ENCODE results near the gene ACSM3. TPM values are rescaled to one million over a fixed set of nuclear protein-coding genes. Genes with fewer than 3 reads are reported as not detected.
"Not testable (repeated sequence)": the region's sequence is repeated elsewhere in the genome, so short reads cannot be mapped to it uniquely, and the experiment has no call there.

The ACSM3 gene
- total RNA-seq, 2 experiments from 2014 or later = 4.6 to 6.2 TPM

DNA sequence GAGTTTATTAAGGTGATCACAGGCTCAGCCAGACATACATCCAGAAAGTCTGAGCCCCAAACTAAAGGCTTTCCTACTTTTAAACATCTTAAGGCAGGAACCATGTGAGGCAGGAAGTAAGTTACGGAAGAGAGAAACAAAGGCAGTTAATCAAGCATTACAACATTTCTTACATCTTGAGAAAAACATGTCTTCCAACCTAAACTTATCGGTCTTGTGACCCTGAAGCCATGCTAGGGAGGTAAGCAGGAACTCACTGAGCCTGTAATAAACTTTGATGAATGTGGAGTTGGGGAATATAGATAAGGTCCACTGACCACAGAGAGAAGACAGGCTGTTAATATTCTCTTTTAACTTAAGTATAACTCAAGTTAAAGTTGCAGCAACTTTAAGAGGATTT is 3.5 kb upstream of the ACSM3 start:
- TF ChIP-seq, protein P1, sequence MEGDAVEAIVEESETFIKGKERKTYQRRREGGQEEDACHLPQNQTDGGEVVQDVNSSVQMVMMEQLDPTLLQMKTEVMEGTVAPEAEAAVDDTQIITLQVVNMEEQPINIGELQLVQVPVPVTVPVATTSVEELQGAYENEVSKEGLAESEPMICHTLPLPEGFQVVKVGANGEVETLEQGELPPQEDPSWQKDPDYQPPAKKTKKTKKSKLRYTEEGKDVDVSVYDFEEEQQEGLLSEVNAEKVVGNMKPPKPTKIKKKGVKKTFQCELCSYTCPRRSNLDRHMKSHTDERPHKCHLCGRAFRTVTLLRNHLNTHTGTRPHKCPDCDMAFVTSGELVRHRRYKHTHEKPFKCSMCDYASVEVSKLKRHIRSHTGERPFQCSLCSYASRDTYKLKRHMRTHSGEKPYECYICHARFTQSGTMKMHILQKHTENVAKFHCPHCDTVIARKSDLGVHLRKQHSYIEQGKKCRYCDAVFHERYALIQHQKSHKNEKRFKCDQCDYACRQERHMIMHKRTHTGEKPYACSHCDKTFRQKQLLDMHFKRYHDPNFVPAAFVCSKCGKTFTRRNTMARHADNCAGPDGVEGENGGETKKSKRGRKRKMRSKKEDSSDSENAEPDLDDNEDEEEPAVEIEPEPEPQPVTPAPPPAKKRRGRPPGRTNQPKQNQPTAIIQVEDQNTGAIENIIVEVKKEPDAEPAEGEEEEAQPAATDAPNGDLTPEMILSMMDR (IDR thresholded peaks at IDR 0.05) = no peak

DNA sequence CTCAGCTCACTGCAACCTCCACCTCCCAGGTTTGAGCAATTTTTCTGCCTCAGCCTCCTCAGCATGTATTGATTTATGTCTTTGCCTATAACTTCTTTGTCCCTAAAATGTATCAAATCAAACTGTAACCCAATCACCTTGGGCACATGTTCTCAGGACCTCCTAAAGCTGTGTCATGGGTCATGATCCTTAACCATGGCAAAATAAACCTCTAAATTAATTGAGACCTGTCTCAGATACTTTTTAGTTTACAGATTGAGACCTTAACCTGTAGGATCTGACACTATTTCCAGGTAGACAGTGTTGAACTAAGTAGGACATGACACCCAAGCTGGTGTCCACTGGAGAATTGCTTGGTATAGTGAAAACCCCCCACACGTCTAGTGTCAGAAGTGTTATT is 2.6 kb upstream of the ACSM3 start:
- no peaks in the 10 kb centered on the region for H3K27me3 Mint-ChIP-seq
- peaks cover 26% of the 10 kb centered on the region for H3K4me1 Mint-ChIP-seq (ENCODE audit: low read depth)
- H3K9me3 Mint-ChIP-seq = peaks cover 4% of the 10 kb centered on the region
- H3K4me3 Mint-ChIP-seq = peak overlapping the region; percentile 39
- peaks cover 29% of the 10 kb centered on the region for H3K36me3 Mint-ChIP-seq (ENCODE audit: low read depth)
- H3K36me3 ChIP-seq (ENCODE audit: insufficient read depth, low read length) = no peaks in the 10 kb centered on the region
- intact Hi-C loops (cut with DNase I, micrococcal nuclease) = loop anchor here in 1 of 2 experiments (10.0 kb wide), 1 partner anchor 744 kb away; no protein-coding TSS in a partner anchor
- H3K4me3 ChIP-seq (ENCODE audit: low read length) = no peak overlapping the region
- peaks cover 0 to 8% of the 10 kb centered on the region in 2 experiments for H3K9me3 ChIP-seq (ENCODE audit: control insufficient read depth in 1 of 2, insufficient read depth in 1 of 2, low read length in 2 of 2)
- TF ChIP-seq, protein P1 (IDR thresholded peaks at IDR 0.05) = no peak
- CTCF ChIA-PET = no interaction called here
- H3K27ac ChIP-seq (ENCODE audit: low read depth in 1 of 2, low read length in 2 of 2) = no peak overlapping the region
- H3K27me3 ChIP-seq (ENCODE audit: control insufficient read depth in 1 of 2, insufficient read depth in 2 of 2, low read length in 2 of 2) = no peaks in the 10 kb centered on the region
- no peak overlapping the region for H3K27ac Mint-ChIP-seq
- ATAC-seq (ENCODE audit: poor library complexity) (no peak), DNase-seq (no peak)
- peaks cover 20% of the 10 kb centered on the region for H3K4me1 ChIP-seq (ENCODE audit: insufficient read depth, low read length)
- POLR2A ChIA-PET = no interaction called here

More for the DNA sequence above, 3.5 kb upstream of the ACSM3 start:
- no peaks in the 10 kb centered on the region for H3K27me3 Mint-ChIP-seq
- H3K27ac Mint-ChIP-seq = no peak overlapping the region
- Histone ChIP-seq H3K27me3 (ENCODE audit: control insufficient read depth in 1 of 2, insufficient read depth in 2 of 2, low read length in 2 of 2) (no peaks in the 10 kb centered on the region), H3K9me3 (ENCODE audit: control insufficient read depth in 1 of 2, insufficient read depth in 1 of 2, low read length in 2 of 2) (peaks cover 0 to 8% of the 10 kb centered on the region in 2 experiments), H3K4me3 (ENCODE audit: low read length) (no peak overlapping the region), H3K27ac (ENCODE audit: low read depth in 1 of 2, low read length in 2 of 2) (no peak overlapping the region), H3K4me1 (ENCODE audit: insufficient read depth, low read length) (peaks cover 20% of the 10 kb centered on the region), H3K36me3 (ENCODE audit: insufficient read depth, low read length) (no peaks in the 10 kb centered on the region)
- ChIA-PET POLR2A (no interaction called here), CTCF (no interaction called here)
- H3K4me1 Mint-ChIP-seq (ENCODE audit: low read depth) = peaks cover 26% of the 10 kb centered on the region
- DNase-seq (no peak), ATAC-seq (ENCODE audit: poor library complexity) (no peak)
- intact Hi-C loops (cut with DNase I, micrococcal nuclease) = loop anchor here in 1 of 2 experiments (10.0 kb wide), 1 partner anchor 744 kb away; no protein-coding TSS in a partner anchor
- H3K36me3 Mint-ChIP-seq (ENCODE audit: low read depth) = peaks cover 29% of the 10 kb centered on the region
- H3K9me3 Mint-ChIP-seq = peaks cover 4% of the 10 kb centered on the region
- H3K4me3 Mint-ChIP-seq = no peak overlapping the region

DNA sequence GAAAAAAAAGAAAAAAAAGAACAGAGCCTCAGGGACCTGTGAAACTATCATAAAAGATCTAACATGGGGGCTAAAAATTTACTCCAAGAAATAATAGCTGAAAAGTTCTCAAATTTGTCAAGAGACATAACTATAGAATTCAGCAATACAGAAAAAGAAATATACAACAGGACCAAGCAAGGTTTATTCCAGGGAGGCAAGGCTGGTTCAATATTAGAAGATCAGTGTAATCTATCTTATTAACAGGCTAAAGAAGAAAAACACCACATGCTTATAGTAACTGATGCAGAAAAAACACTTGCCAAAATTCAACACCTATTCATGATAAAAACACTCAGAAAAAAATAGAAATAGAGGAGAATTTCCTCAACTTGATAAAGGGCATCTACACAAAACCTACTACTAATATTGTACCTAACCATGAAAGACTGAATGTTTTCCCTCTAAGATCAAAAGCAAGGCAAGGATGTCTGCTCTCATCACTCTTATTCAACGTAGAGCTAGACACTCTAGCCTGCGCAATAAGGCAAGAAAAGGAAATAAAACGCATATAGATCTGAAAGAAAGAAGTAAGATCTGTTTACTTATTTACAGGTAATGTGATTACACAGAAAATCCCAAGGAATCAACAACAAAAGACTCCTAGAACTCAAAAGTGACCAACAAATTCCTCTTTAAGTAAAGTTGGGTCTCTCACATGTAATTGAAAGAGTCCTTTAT is 1.2 kb upstream of the ACSM3 start:
- DNase-seq (no peak), ATAC-seq (ENCODE audit: poor library complexity) (no peak)
- Mint-ChIP-seq H3K4me1 (ENCODE audit: low read depth) (peaks cover 26% of the 10 kb centered on the region), H3K27ac (peak overlapping the region; percentile 80), H3K36me3 (ENCODE audit: low read depth) (peaks cover 29% of the 10 kb centered on the region), H3K4me3 (peak overlapping the region; percentile 89), H3K9me3 (peaks cover 4% of the 10 kb centered on the region), H3K27me3 (no peaks in the 10 kb centered on the region)
- TF ChIP-seq, protein P1 (IDR thresholded peaks at IDR 0.05) = no peak
- Histone ChIP-seq H3K9me3 (ENCODE audit: control insufficient read depth in 1 of 2, insufficient read depth in 1 of 2, low read length in 2 of 2) (peaks cover 0 to 8% of the 10 kb centered on the region in 2 experiments), H3K4me1 (ENCODE audit: insufficient read depth, low read length) (peaks cover 20% of the 10 kb centered on the region), H3K36me3 (ENCODE audit: insufficient read depth, low read length) (no peaks in the 10 kb centered on the region), H3K27ac (ENCODE audit: low read depth in 1 of 2, low read length in 2 of 2) (peak overlapping the region; percentile 49 to 57), H3K4me3 (ENCODE audit: low read length) (no peak overlapping the region), H3K27me3 (ENCODE audit: control insufficient read depth in 1 of 2, insufficient read depth in 2 of 2, low read length in 2 of 2) (no peaks in the 10 kb centered on the region)
- ChIA-PET POLR2A (interaction anchor here (3.1 kb wide), 1 partner anchor 22 kb away, joined by 30 read pairs; the partner anchor contains the start of gene THUMPD1), CTCF (no interaction called here)
- intact Hi-C loops (cut with DNase I, micrococcal nuclease) = loop anchor here (1.0 to 10.0 kb wide), 2 partner anchors 21 to 742 kb away; partner anchors contain the start of gene THUMPD1 (in 2 of the 2)

DNA sequence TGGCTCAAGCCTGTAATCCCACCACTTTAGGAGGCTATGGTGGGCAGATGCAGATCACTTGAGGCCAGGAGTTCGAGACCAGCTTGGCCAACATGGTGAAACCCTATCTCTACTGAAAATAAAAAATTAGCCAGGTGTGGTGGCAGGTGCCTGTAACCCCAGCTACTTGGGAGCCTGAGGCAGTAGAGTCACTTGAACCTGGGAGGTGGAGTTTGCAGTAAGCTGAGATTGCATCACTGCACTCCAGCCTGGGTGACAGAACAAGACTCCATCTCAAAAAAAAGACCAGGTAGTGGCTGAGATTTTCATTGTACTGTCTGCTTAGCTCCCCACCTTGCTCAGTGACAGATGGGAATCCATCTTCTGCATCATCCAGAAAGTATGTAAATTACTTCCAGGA is 634 bp downstream of the ACSM3 start:
- POLR2A ChIA-PET = interaction anchor here (1.0 to 3.1 kb wide), 5 partner anchors 16 to 34 kb away, joined by 3 to 30 read pairs (median 3); partner anchors contain the start of gene THUMPD1
- not testable (repeated sequence) for DNase-seq; H3K27ac Mint-ChIP-seq; H3K4me3 ChIP-seq (ENCODE audit: low read length); H3K27ac ChIP-seq (ENCODE audit: low read depth in 1 of 2, low read length in 2 of 2); H3K9me3 ChIP-seq (ENCODE audit: control insufficient read depth in 1 of 2, insufficient read depth in 1 of 2, low read length in 2 of 2); ATAC-seq (ENCODE audit: poor library complexity); H3K27me3 ChIP-seq (ENCODE audit: control insufficient read depth in 1 of 2, insufficient read depth in 2 of 2, low read length in 2 of 2); H3K4me3 Mint-ChIP-seq; H3K9me3 Mint-ChIP-seq; H3K36me3 ChIP-seq (ENCODE audit: insufficient read depth, low read length); H3K27me3 Mint-ChIP-seq
- H3K36me3 Mint-ChIP-seq (ENCODE audit: low read depth) = peaks cover 29% of the 10 kb centered on the region
- CTCF ChIA-PET = interaction anchor here (1.5 to 2.6 kb wide), 2 partner anchors 23 to 42 kb away, joined by 3 to 10 read pairs; partner anchors contain the start of genes ERI2, REXO5 and THUMPD1
- intact Hi-C loops (cut with DNase I, micrococcal nuclease) = loop anchor here in 1 of 2 experiments (10.0 kb wide), 1 partner anchor 740 kb away; no protein-coding TSS in a partner anchor
- H3K4me1 Mint-ChIP-seq (ENCODE audit: low read depth) = peaks cover 26% of the 10 kb centered on the region
- H3K4me1 ChIP-seq (ENCODE audit: insufficient read depth, low read length) = peaks cover 20% of the 10 kb centered on the region

Measured in CD4-positive, alpha-beta T cell (primary cell).